Hepatocyte (in vitro differentiated cells): ENCODE data around the gene PROC. TPM values are rescaled to one million over a fixed set of nuclear protein-coding genes. Genes with fewer than 3 reads are reported as not detected.
"Not testable (repeated sequence)": the region's sequence is repeated elsewhere in the genome, so short reads cannot be mapped to it uniquely, and the experiment has no call there.

Experiments
- DNase-seq: peaks from one replicate; pipeline ENCODE4 v3.0.0-alpha.2; 2016; ENCODE audit warnings: low spot score
- H2AFZ ChIP-seq: fragments of 200-600 bp; sonication (generic); 2 replicates; pipeline ENCODE4 v1.6.0; 2016; ENCODE audit warnings: antibody characterized with exemption, mild to moderate bottlenecking
- H3K27ac ChIP-seq: fragments of 200-600 bp; sonication (generic); 2 replicates; pipeline ENCODE4 v1.5.1; 2016; ENCODE audit warnings: mild to moderate bottlenecking
- H3K27me3 ChIP-seq: fragments of 200-600 bp; sonication (generic); 2 replicates; pipeline ENCODE4 v1.6.1; 2016
- H3K36me3 ChIP-seq: fragments of 200-600 bp; sonication (generic); replicated peaks from 2 replicates; pipeline ENCODE4 v1.5.1; 2016; ENCODE audit warnings: low read depth; ENCODE audit not compliant: insufficient read depth
- H3K4me1 ChIP-seq: fragments of 200-600 bp; sonication (generic); 2 replicates; pipeline ENCODE4 v1.5.1; 2016; ENCODE audit warnings: mild to moderate bottlenecking, moderate library complexity; ENCODE audit not compliant: insufficient read depth
- H3K4me2 ChIP-seq: fragments of 200-600 bp; sonication (generic); 2 replicates; pipeline ENCODE4 v1.6.0; 2016
- H3K4me3 ChIP-seq: fragments of 200-600 bp; sonication (generic); 2 replicates; pipeline ENCODE4 v1.5.1; 2016; ENCODE audit warnings: mild to moderate bottlenecking
- H3K79me2 ChIP-seq: fragments of 200-600 bp; sonication (generic); 2 replicates; pipeline ENCODE4 v1.6.0; 2017; ENCODE audit warnings: mild to moderate bottlenecking
- H3K9me2 ChIP-seq: fragments of 200-600 bp; sonication (generic); replicated peaks from 2 replicates; pipeline ENCODE4 v1.6.0; 2017; ENCODE audit warnings: mild to moderate bottlenecking; ENCODE audit not compliant: insufficient read depth
- H3K9me3 ChIP-seq: fragments of 200-600 bp; sonication (generic); 2 replicates; pipeline ENCODE4 v1.5.1; 2016; ENCODE audit warnings: low read depth, mild to moderate bottlenecking
- H4K20me1 ChIP-seq: fragments of 200-600 bp; sonication (generic); 2 replicates; pipeline ENCODE4 v1.6.0; 2016; ENCODE audit warnings: mild to moderate bottlenecking; ENCODE audit not compliant: insufficient read depth, poor library complexity, severe bottlenecking
- CTCF ChIP-seq: fragments of 200-600 bp; sonication (generic); IDR thresholded peaks from 2 replicates; pipeline ENCODE4 v1.5.1; 2016; ENCODE audit warnings: antibody characterized with exemption, mild to moderate bottlenecking; ENCODE audit not compliant: poor library complexity
- EZH2 ChIP-seq: fragments of 200-600 bp; sonication (generic); IDR thresholded peaks from 2 replicates; pipeline ENCODE4 v1.6.1; 2016; ENCODE audit warnings: antibody characterized with exemption, mild to moderate bottlenecking, borderline replicate concordance
- EZH2phosphoT487 ChIP-seq: fragments of 200-600 bp; sonication (generic); IDR thresholded peaks from one replicate; pipeline ENCODE4 v1.6.1; 2018; ENCODE audit warnings: antibody characterized with exemption, mild to moderate bottlenecking, low read depth, moderate library complexity; ENCODE audit not compliant: unreplicated experiment, severe bottlenecking
- WGBS: methylation state at CpG from one replicate; pipeline ENCODE4 v1.1.6; 2016; ENCODE audit warnings: low lambda C conversion rate; ENCODE audit errors: missing lambda C conversion rate; 5-methylcytosine and 5-hydroxymethylcytosine counted together
- polyA plus RNA-seq: library from polyadenylated mRNA; unstranded; fragments of >200 nt; fragmentation: Nextera tagmentation; extraction: Ambion mirVana; gene quantifications from 2 replicates; pipeline ENCODE4 v1.2.1, GENCODE V29; 2016
- total RNA-seq: library from RNA; depleted of rRNA; stranded (reverse); fragments of >200 nt; gene quantifications from 2 replicates; pipeline ENCODE4 v1.2.3, GENCODE V29; 2014

The PROC gene
- total and polyA plus RNA-seq, 2 experiments from 2014 or later = 42.6 to 70.2 TPM

GRCh38 chr2:127408004-127408806, 10.0 kb upstream of the PROC start:
- peak overlapping the region; percentile 98 for H3K27ac ChIP-seq
- H3K4me3 ChIP-seq = peak overlapping the region; percentile 32
- no peaks in the 10 kb centered on the region for H3K79me2 ChIP-seq
- H3K27me3 ChIP-seq = no peaks in the 10 kb centered on the region
- H3K4me2 ChIP-seq = peak overlapping the region; percentile 91
- H3K4me1 ChIP-seq = peaks cover 26% of the 10 kb centered on the region
- H2AFZ ChIP-seq = peak overlapping the region; percentile 57
- no peaks in the 10 kb centered on the region for H3K36me3 ChIP-seq
- no peaks in the 10 kb centered on the region for H4K20me1 ChIP-seq
- no peaks in the 10 kb centered on the region for H3K9me2 ChIP-seq
- DNase-seq = peak; percentile 98
- TF ChIP-seq EZH2 (no peak), EZH2phosphoT487 (no peak), CTCF (no peak)
- peaks cover 6% of the 10 kb centered on the region for H3K9me3 ChIP-seq
- 7% methylated on average over 37 of the region's 75 CpGs for WGBS

GRCh38 chr2:127408807-127409099, 9.5 kb upstream of the PROC start:
- H3K27ac ChIP-seq = peak overlapping the region; percentile 98

GRCh38 chr2:127409716-127410115, 8.5 kb upstream of the PROC start:
- DNase-seq, H3K4me3 ChIP-seq, H3K27me3 ChIP-seq, H3K79me2 ChIP-seq, H4K20me1 ChIP-seq, H2AFZ ChIP-seq, H3K9me3 ChIP-seq, H3K9me2 ChIP-seq, H3K4me2 ChIP-seq, H3K36me3 ChIP-seq: not testable (repeated sequence)
- peaks cover 26% of the 10 kb centered on the region for H3K4me1 ChIP-seq
- peak overlapping the region; percentile 78 for H3K27ac ChIP-seq
- 97% methylated on average over 8 of the region's 8 CpGs for WGBS

More at GRCh38 chr2:127408807-127409099, 9.5 kb upstream of the PROC start:
- DNase-seq = no peak
- H3K4me1 ChIP-seq = peaks cover 26% of the 10 kb centered on the region
- no peaks in the 10 kb centered on the region for H3K79me2 ChIP-seq
- no peaks in the 10 kb centered on the region for H3K9me2 ChIP-seq
- WGBS = 77% methylated on average over 10 of the region's 10 CpGs
- no peaks in the 10 kb centered on the region for H3K27me3 ChIP-seq
- H3K9me3 ChIP-seq = peaks cover 6% of the 10 kb centered on the region
- H2AFZ ChIP-seq = peak overlapping the region; percentile 57
- no peaks in the 10 kb centered on the region for H4K20me1 ChIP-seq
- peak overlapping the region; percentile 91 for H3K4me2 ChIP-seq
- peak overlapping the region; percentile 32 for H3K4me3 ChIP-seq
- TF ChIP-seq EZH2 = no peak
- no peak for TF ChIP-seq EZH2phosphoT487
- TF ChIP-seq CTCF = no peak
- H3K36me3 ChIP-seq = no peaks in the 10 kb centered on the region

GRCh38 chr2:127410871-127411652, 7.2 kb upstream of the PROC start:
- Histone ChIP-seq H4K20me1 (no peaks in the 10 kb centered on the region), H3K36me3 (no peaks in the 10 kb centered on the region), H3K27me3 (no peaks in the 10 kb centered on the region), H3K9me3 (peaks cover 6% of the 10 kb centered on the region), H3K4me2 (peak overlapping the region; percentile 66), H3K4me1 (peaks cover 29% of the 10 kb centered on the region), H3K79me2 (no peaks in the 10 kb centered on the region), H2AFZ (peak overlapping the region; percentile 47), H3K4me3 (no peak overlapping the region), H3K27ac (peak overlapping the region; percentile 78), H3K9me2 (no peaks in the 10 kb centered on the region)
- no peak for TF ChIP-seq CTCF
- no peak for TF ChIP-seq EZH2
- no peak for TF ChIP-seq EZH2phosphoT487
- WGBS = 32% methylated on average over 6 of the region's 6 CpGs
- DNase-seq = peak; percentile 47
